B cell (primary cell): ENCODE results near the gene POLR1H. TPM values are rescaled to one million over a fixed set of nuclear protein-coding genes. Genes with fewer than 3 reads are reported as not detected.

ENCODE experiments used
- ATAC-seq: fragments of 200-7000 bp; cut with Tn5 transposase; one replicate; pipeline ENCODE4 v1.10.0; 2021; ENCODE audit warnings: low read depth, mild to moderate bottlenecking, moderate number of reproducible peaks, moderate library complexity
- CTCF ChIA-PET: fragments of 350-600 bp; sonication (Branson Sonifier 250); formaldehyde crosslinking; loops from one replicate; lab custom pipeline; 2021; ENCODE audit warnings: antibody characterized with exemption, inconsistent platforms; lab: Charles Lee
- POLR2A ChIA-PET: fragments of 350-600 bp; sonication (Branson Sonifier 250); formaldehyde crosslinking; loops from one replicate; lab custom pipeline; 2021; ENCODE audit warnings: antibody characterized with exemption; lab: Charles Lee
- DNase-seq: peaks from one replicate; pipeline ENCODE4 v3.0.0; 2013
- H2AFZ ChIP-seq: 2 replicates; pipeline ENCODE4 v1.6.1; 2012; ENCODE audit warnings: mild to moderate bottlenecking, low read depth, low read length; ENCODE audit not compliant: insufficient read depth, poor library complexity, severe bottlenecking
- H3K27ac ChIP-seq, 2 donors: 1 replicate in 1 of 2; 2 replicates in 1 of 2; pipeline ENCODE4 v1.5.1; 2012 to 2013; ENCODE audit warnings: low read length in 2 of 2, mild to moderate bottlenecking in 2 of 2, moderate library complexity in 1 of 2
- H3K27me3 ChIP-seq, 4 experiments: fragments of 200-600 bp in 1 of 4; sonication (generic) in 1 of 4; replicated peaks in 1 of 4; 1 replicate in 2 of 4; 2 replicates in 2 of 4; pipeline versions ENCODE4 v1.6.1 to v1.7.0; 2013 to 2016; ENCODE audit warnings: low read length in 3 of 4, mild to moderate bottlenecking in 2 of 4, mixed read lengths in 1 of 4, moderate library complexity in 1 of 4; ENCODE audit not compliant: insufficient read depth in 4 of 4, control insufficient read depth in 3 of 4; ENCODE audit errors: control extremely low read depth in 1 of 4
- H3K36me3 ChIP-seq, 2 experiments: replicated peaks in 1 of 2; 1 replicate in 1 of 2; 2 replicates in 1 of 2; pipeline versions ENCODE4 v1.6.1 to v1.7.1; 2013; ENCODE audit warnings: low read length in 1 of 2; ENCODE audit not compliant: insufficient read depth in 2 of 2, control insufficient read depth in 1 of 2; ENCODE audit errors: control extremely low read depth in 1 of 2, extremely low read depth in 1 of 2
- H3K4me1 ChIP-seq, 2 donors: fragments of 200-600 bp in 1 of 2; sonication (generic) in 1 of 2; 1 replicate in 1 of 2; 2 replicates in 1 of 2; pipeline versions ENCODE4 v1.5.1 to v1.6.1; 2013 to 2017; ENCODE audit warnings: low read length in 2 of 2; ENCODE audit not compliant: control insufficient read depth in 2 of 2, insufficient read depth in 2 of 2
- H3K4me2 ChIP-seq: replicated peaks from 2 replicates; pipeline ENCODE3; 2012; ENCODE audit warnings: mild to moderate bottlenecking, low read depth, low read length; ENCODE audit not compliant: poor library complexity, severe bottlenecking
- H3K4me3 ChIP-seq, 5 experiments: fragments of 200-600 bp in 1 of 5; sonication (generic) in 1 of 5; 1 replicate in 3 of 5; 2 replicates in 2 of 5; pipeline versions ENCODE4 v1.5.1 to v1.7.0; 2011 to 2016; ENCODE audit warnings: low read length in 4 of 5, mild to moderate bottlenecking in 4 of 5, low read depth in 2 of 5, control low read depth in 1 of 5, moderate library complexity in 1 of 5; ENCODE audit not compliant: insufficient read depth in 1 of 5; ENCODE audit errors: control extremely low read depth in 1 of 5, extremely low read depth in 1 of 5
- H3K79me2 ChIP-seq: fragments of 200-600 bp; sonication (generic); one replicate; pipeline ENCODE4 v1.6.0; 2016; ENCODE audit warnings: low read length; ENCODE audit not compliant: control insufficient read depth, insufficient read depth
- H3K9ac ChIP-seq: fragments of 200-600 bp; sonication (generic); 2 replicates; pipeline ENCODE4 v1.6.1; 2017; ENCODE audit warnings: mild to moderate bottlenecking, low read length, moderate library complexity
- H3K9me3 ChIP-seq, 3 donors: one replicate each; pipeline versions ENCODE4 v1.6.1 to v1.7.1; 2013; ENCODE audit warnings: low read length in 2 of 3; ENCODE audit not compliant: control insufficient read depth in 2 of 3, insufficient read depth in 1 of 3; ENCODE audit errors: control extremely low read depth in 1 of 3
- H4K20me1 ChIP-seq: 2 replicates; pipeline ENCODE4 v1.6.0; 2012; ENCODE audit warnings: mild to moderate bottlenecking, low read length; ENCODE audit not compliant: insufficient read depth, control insufficient read depth, poor library complexity, severe bottlenecking
- H3K27ac Mint-ChIP-seq: one replicate; pipeline ENCODE4 v1.8.0; 2021; ENCODE audit warnings: mixed read lengths
- H3K27me3 Mint-ChIP-seq: one replicate; pipeline ENCODE4 v1.8.0; 2021; ENCODE audit warnings: mixed read lengths
- H3K4me1 Mint-ChIP-seq: one replicate; pipeline ENCODE4 v1.8.0; 2021; ENCODE audit warnings: mixed read lengths
- H3K4me3 Mint-ChIP-seq: one replicate; pipeline ENCODE4 v1.8.0; 2021; ENCODE audit warnings: mixed read lengths
- H3K9me3 Mint-ChIP-seq: one replicate; pipeline ENCODE4 v1.8.0; 2022; ENCODE audit warnings: mixed read lengths; ENCODE audit not compliant: insufficient read depth
- EZH2 ChIP-seq: IDR thresholded peaks from 2 replicates; pipeline ENCODE4 v1.6.1; 2012; ENCODE audit warnings: borderline replicate concordance, low read depth, mild to moderate bottlenecking, moderate library complexity, low read length; ENCODE audit not compliant: insufficient read depth, poor library complexity, severe bottlenecking
- WGBS: methylation state at CpG from one replicate; pipeline ENCODE4 v1.1.5; 2013; ENCODE audit warnings: missing lambda C conversion rate; ENCODE audit not compliant: insufficient coverage; 5-methylcytosine and 5-hydroxymethylcytosine counted together
- intact Hi-C: fragments of 100-400 bp; cut with micrococcal nuclease; formaldehyde crosslinking; loops from one replicate; pipeline ENCODE4 v1.10.0; 2022
- polyA plus RNA-seq: library from polyadenylated mRNA; depleted of rRNA; stranded (reverse); fragments of >200 nt; gene quantifications from 2 replicates; pipeline ENCODE4 v1.2.3, GENCODE V29; 2012
- total RNA-seq, 2 donors: library from RNA; stranded (reverse); fragments of 120-200 nt in 1 of 2; gene quantifications; 1 replicate in 1 of 2; 2 replicates in 1 of 2; pipeline versions ENCODE4 v1.2.3 to v1.2.4, GENCODE V29; 2013 to 2022
- TF ChIP-seq, protein P1 (sequence below): fragments of 200-600 bp; IDR thresholded peaks from one replicate; pipeline ENCODE4 v1.8.0; 2022; ENCODE audit warnings: antibody characterized with exemption, mild to moderate bottlenecking

The POLR1H gene
- total and polyA plus RNA-seq, 2 donors (not counting 1 experiment from before 2014, with no cell fraction given), result 38.8 to 71.0 TPM

DNA sequence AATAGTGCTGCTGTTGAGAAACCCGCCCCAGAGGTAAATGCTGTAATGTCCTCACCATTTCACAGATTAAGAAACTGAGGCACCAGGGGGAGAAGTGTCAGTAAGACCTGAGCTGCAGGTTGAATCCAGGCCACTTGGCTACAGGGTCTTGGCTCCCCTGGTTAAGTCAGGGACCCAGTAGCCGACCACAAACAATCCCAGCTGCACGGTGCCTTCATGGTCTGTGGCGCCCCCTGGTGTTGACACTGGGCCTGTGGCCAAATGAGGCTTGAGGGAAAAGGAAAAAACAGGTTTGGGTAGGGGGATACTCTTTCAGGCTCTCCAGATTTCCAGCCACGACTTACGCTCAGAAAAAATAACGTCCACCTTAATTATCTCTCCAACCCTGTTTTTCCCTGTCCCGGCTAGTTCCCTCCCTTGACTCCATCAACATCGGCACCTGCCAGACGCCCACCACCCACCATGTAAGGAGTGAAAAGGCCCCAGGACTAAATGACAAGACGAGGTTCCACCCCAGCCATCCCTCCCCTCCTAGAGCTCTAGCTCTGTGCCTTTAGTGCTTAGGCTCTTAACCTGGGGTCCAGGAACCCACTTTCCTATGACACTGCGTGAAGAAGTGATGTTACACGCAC lies 47.7 kb upstream of the POLR1H start:
- DNase-seq, result peak; percentile 63
- H3K27me3 ChIP-seq, result peaks cover 0 to 4% (median 0%) of the 10 kb centered on the region in 4 experiments
- H3K27ac Mint-ChIP-seq, result no peak overlapping the region

DNA sequence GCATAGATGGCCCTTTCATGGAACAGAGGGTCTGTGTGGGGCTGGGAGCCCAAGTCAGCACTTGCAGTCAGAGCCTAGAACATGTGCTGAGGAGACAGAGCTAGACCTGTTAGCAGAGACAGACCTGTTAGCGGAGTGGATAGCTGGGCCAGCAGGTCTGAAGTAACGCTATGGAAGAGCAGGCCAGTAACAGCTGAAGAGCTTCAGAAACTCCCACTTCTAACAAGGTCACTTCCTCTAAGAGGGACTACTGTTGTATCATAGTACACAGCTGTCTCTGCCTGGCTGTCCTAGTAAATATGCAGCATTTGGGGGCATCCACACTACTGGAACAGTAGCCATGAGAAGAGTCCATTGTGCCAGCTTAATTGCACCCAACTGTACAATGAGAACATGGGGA lies 41.2 kb upstream of the POLR1H start:
- peaks cover 7 to 14% of the 10 kb centered on the region in 2 donors for H3K4me1 ChIP-seq
- no peak overlapping the region for H3K9ac ChIP-seq
- Mint-ChIP-seq H3K4me3 (no peak overlapping the region), H3K4me1 (peaks cover 10% of the 10 kb centered on the region), H3K27ac (no peak overlapping the region), H3K9me3 (no peaks in the 10 kb centered on the region), H3K27me3 (no peaks in the 10 kb centered on the region)
- no peaks in the 10 kb centered on the region for H3K36me3 ChIP-seq
- no peak overlapping the region for H2AFZ ChIP-seq
- H4K20me1 ChIP-seq, result no peaks in the 10 kb centered on the region
- ChIA-PET CTCF (interaction anchor here (0.6 kb wide), 1 partner anchor 112 kb away, joined by 3 read pairs; no protein-coding TSS in a partner anchor), POLR2A (no interaction called here)
- H3K27me3 ChIP-seq, result no peaks in the 10 kb centered on the region
- WGBS, result 100% methylated on average over 2 of the region's 2 CpGs
- no peak overlapping the region for H3K27ac ChIP-seq
- TF ChIP-seq EZH2, result no peak
- TF ChIP-seq, protein P1, sequence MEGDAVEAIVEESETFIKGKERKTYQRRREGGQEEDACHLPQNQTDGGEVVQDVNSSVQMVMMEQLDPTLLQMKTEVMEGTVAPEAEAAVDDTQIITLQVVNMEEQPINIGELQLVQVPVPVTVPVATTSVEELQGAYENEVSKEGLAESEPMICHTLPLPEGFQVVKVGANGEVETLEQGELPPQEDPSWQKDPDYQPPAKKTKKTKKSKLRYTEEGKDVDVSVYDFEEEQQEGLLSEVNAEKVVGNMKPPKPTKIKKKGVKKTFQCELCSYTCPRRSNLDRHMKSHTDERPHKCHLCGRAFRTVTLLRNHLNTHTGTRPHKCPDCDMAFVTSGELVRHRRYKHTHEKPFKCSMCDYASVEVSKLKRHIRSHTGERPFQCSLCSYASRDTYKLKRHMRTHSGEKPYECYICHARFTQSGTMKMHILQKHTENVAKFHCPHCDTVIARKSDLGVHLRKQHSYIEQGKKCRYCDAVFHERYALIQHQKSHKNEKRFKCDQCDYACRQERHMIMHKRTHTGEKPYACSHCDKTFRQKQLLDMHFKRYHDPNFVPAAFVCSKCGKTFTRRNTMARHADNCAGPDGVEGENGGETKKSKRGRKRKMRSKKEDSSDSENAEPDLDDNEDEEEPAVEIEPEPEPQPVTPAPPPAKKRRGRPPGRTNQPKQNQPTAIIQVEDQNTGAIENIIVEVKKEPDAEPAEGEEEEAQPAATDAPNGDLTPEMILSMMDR, result no peak
- intact Hi-C loops, result loop anchor here (10.0 kb wide), 1 partner anchor 115 kb away; the partner anchor contains the start of gene TRIM40
- H3K4me3 ChIP-seq, result no peak overlapping the region
- DNase-seq (no peak), ATAC-seq (no peak)
- H3K4me2 ChIP-seq, result no peak overlapping the region
- H3K79me2 ChIP-seq, result no peaks in the 10 kb centered on the region
- H3K9me3 ChIP-seq, result no peaks in the 10 kb centered on the region

More for the DNA sequence above, 47.7 kb upstream of the POLR1H start:
- CTCF ChIA-PET, result interaction anchor here (0.7 to 5.6 kb wide), 22 partner anchors 12 to 360 kb away, joined by 3 to 90 read pairs (median 3); no protein-coding TSS in a partner anchor
- H2AFZ ChIP-seq, result no peak overlapping the region
- no peaks in the 10 kb centered on the region for H3K36me3 ChIP-seq
- H3K4me1 Mint-ChIP-seq, result no peaks in the 10 kb centered on the region
- H4K20me1 ChIP-seq, result no peaks in the 10 kb centered on the region
- no peak for TF ChIP-seq EZH2
- TF ChIP-seq, protein P1, result peak; percentile 79
- no peak overlapping the region for H3K4me3 ChIP-seq
- WGBS, result 83% methylated on average over 7 of the region's 13 CpGs
- POLR2A ChIA-PET, result interaction anchor here (1.1 kb wide), 1 partner anchor 165 kb away, joined by 4 read pairs; no protein-coding TSS in a partner anchor
- peaks cover 0 to 2% of the 10 kb centered on the region in 2 donors for H3K4me1 ChIP-seq
- peak; percentile 43 for ATAC-seq
- H3K9me3 ChIP-seq, result no peaks in the 10 kb centered on the region
- no peak overlapping the region for H3K9ac ChIP-seq
- no peak overlapping the region for H3K4me3 Mint-ChIP-seq
- no peaks in the 10 kb centered on the region for H3K79me2 ChIP-seq
- H3K9me3 Mint-ChIP-seq, result no peaks in the 10 kb centered on the region
- H3K27me3 Mint-ChIP-seq, result peaks cover 3% of the 10 kb centered on the region
- H3K27ac ChIP-seq, result no peak overlapping the region
- intact Hi-C loops, result loop anchor here (1.0 to 10.0 kb wide), 2 partner anchors 121 to 165 kb away; partner anchors contain the start of gene TRIM40
- no peak overlapping the region for H3K4me2 ChIP-seq
